H1 (cell line): ENCODE data around the gene SLCO2A1. TPM values are rescaled to one million over a fixed set of nuclear protein-coding genes. Genes with fewer than 3 reads are reported as not detected.

Experiments used
- ATF2 ChIP-seq: IDR thresholded peaks from 2 replicates; pipeline ENCODE4 v1.6.1; 2012; ENCODE audit warnings: low read length, inconsistent platforms
- BRCA1 ChIP-seq: IDR thresholded peaks from 2 replicates; pipeline ENCODE4 v1.6.1; 2012; ENCODE audit warnings: low read depth, low read length, improper control_type of control experiment
- FOSL1 ChIP-seq: IDR thresholded peaks from 2 replicates; pipeline ENCODE4 v1.6.1; 2011; ENCODE audit warnings: mild to moderate bottlenecking, low read depth, low read length, moderate library complexity; ENCODE audit not compliant: insufficient read depth
- GTF2F1 ChIP-seq: IDR thresholded peaks from 2 replicates; pipeline ENCODE4 v1.6.1; 2012; ENCODE audit warnings: low read depth, low read length, improper control_type of control experiment, borderline replicate concordance
- SAP30 ChIP-seq: fragments of 300-600 bp; sonication (generic); IDR thresholded peaks from 2 replicates; pipeline ENCODE4 v1.7.1; 2012; ENCODE audit warnings: low read length, moderate library complexity, mild to moderate bottlenecking, inconsistent platforms; ENCODE audit not compliant: insufficient read depth, insufficient replicate concordance
- SRF ChIP-seq: IDR thresholded peaks from 2 replicates; pipeline ENCODE4 v1.6.1; 2011; ENCODE audit warnings: mild to moderate bottlenecking, low read depth, low read length, moderate library complexity
- TAF1 ChIP-seq: IDR thresholded peaks from 2 replicates; pipeline ENCODE4 v1.6.1; 2011; ENCODE audit warnings: mild to moderate bottlenecking, low read depth, low read length
- YY1 ChIP-seq: IDR thresholded peaks from 2 replicates; pipeline ENCODE4 v1.6.1; 2011; ENCODE audit warnings: low read depth, mild to moderate bottlenecking, low read length
- polyA plus RNA-seq, 7 experiments: library from polyadenylated mRNA; depleted of rRNA in 3 of 7; stranded (reverse) in 5 of 7; unstranded in 2 of 7; fragments of >200 nt in 5 of 7; fragments of 200-250 nt in 2 of 7; gene quantifications; 1 replicate in 5 of 7; 2 replicates in 1 of 7; 4 replicates in 1 of 7; pipeline versions ENCODE4 v1.2.1 to v1.2.3, GENCODE V29; 2011 to 2013; ENCODE audit warnings: missing spikeins in 2 of 7, mixed read lengths in 2 of 7
- total RNA-seq: library from RNA; stranded (reverse); fragmentation: NEBNext Ultra II Directional; extraction: Animal tissue kit (Norgen Biotek cat#: 25700); gene quantifications from 2 replicates; pipeline ENCODE4 v1.2.1, GENCODE V29; 2021

The SLCO2A1 gene
- total and polyA plus RNA-seq, 2 of the 8 experiments (the other 6 are each of a cell fraction or from before 2014, with no cell fraction given): 1.1 to 2.3 TPM

- TF ChIP-seq ATF2 (no peak), YY1 (no peak), SRF (no peak), BRCA1 (no peak), FOSL1 (no peak), GTF2F1 (no peak), SAP30 (no peak), TAF1 (no peak)
Observed at GRCh38 chr3:133899311-133899710, 130.4 kb downstream of the SLCO2A1 start (continued).
